SK-N-SH (cell line): ENCODE measurements around the gene NFXL1. TPM values are rescaled to one million over a fixed set of nuclear protein-coding genes. Genes with fewer than 3 reads are reported as not detected.

ENCODE experiments used
- CTCF ChIA-PET: fragments of 300-600, 350-600 bp; formaldehyde crosslinking; extraction: SDS; loops from one replicate; lab custom pipeline; 2021; lab: Yijun Ruan, JAX
- POLR2A ChIA-PET: fragments of 350-600 bp; sonication (Branson Sonifier 250); formaldehyde crosslinking; extraction: SDS; loops from one replicate; lab custom pipeline; 2020; ENCODE audit warnings: antibody characterized with exemption, inconsistent platforms; lab: Yijun Ruan, JAX
- DNase-seq: peaks from one replicate; pipeline ENCODE4 v3.0.0; 2012
- H2AFZ ChIP-seq: fragments of 200-600 bp; sonication (generic); 2 replicates; pipeline ENCODE4 v1.8.1; 2016; ENCODE audit warnings: antibody characterized with exemption, mild to moderate bottlenecking, low read depth
- H3F3A ChIP-seq: fragments of 200-600 bp; sonication (generic); replicated peaks from 2 replicates; pipeline ENCODE3; 2016; ENCODE audit warnings: antibody characterized with exemption, mild to moderate bottlenecking; ENCODE audit not compliant: insufficient read depth
- H3K27ac ChIP-seq, 2 experiments: fragments of 200-500 bp in 1 of 2; fragments of 200-600 bp in 1 of 2; sonication (Bioruptor generic) in 1 of 2; sonication (generic), shearing (Covaris generic) in 1 of 2; 2 replicates each; pipeline versions ENCODE4 v1.5.1 to v1.6.1; 2014 to 2016; ENCODE audit warnings: low read depth in 2 of 2, inconsistent platforms in 1 of 2, low read length in 1 of 2, mild to moderate bottlenecking in 1 of 2, mixed read lengths in 1 of 2
- H3K27me3 ChIP-seq: fragments of 200-600 bp; sonication (generic), shearing (Covaris generic); 2 replicates; pipeline ENCODE4 v1.6.1; 2016; ENCODE audit warnings: mixed run types; ENCODE audit not compliant: insufficient read depth
- H3K36me3 ChIP-seq, 2 experiments: fragments of 200-500 bp in 1 of 2; fragments of 200-600 bp in 1 of 2; sonication (Bioruptor generic) in 1 of 2; sonication (generic) in 1 of 2; replicated peaks in 1 of 2; 2 replicates each; pipeline versions ENCODE3 to v1.5.1; 2014 to 2016; ENCODE audit warnings: low read length in 1 of 2, mild to moderate bottlenecking in 1 of 2; ENCODE audit not compliant: insufficient read depth in 2 of 2, control insufficient read depth in 1 of 2
- H3K4me1 ChIP-seq, 2 experiments: fragments of 200-500 bp in 1 of 2; fragments of 200-600 bp in 1 of 2; sonication (Bioruptor generic) in 1 of 2; sonication (generic), shearing (Covaris generic) in 1 of 2; 2 replicates each; pipeline versions ENCODE4 v1.5.1 to v1.6.1; 2014 to 2016; ENCODE audit warnings: low read depth in 1 of 2, low read length in 1 of 2, mixed run types in 1 of 2; ENCODE audit not compliant: insufficient read depth in 2 of 2, control insufficient read depth in 1 of 2
- H3K4me2 ChIP-seq: fragments of 200-600 bp; sonication (generic), shearing (Covaris generic); 2 replicates; pipeline ENCODE4 v1.6.1; 2017; ENCODE audit warnings: mixed run types
- H3K4me3 ChIP-seq, 2 experiments: fragments of 200-500 bp in 1 of 2; fragments of 200-600 bp in 1 of 2; sonication (Bioruptor generic) in 1 of 2; sonication (generic), shearing (Covaris generic) in 1 of 2; 2 replicates each; pipeline versions ENCODE4 v1.5.1 to v1.8.1; 2014 to 2016; ENCODE audit warnings: low read depth in 2 of 2, inconsistent platforms in 1 of 2, low read length in 1 of 2, mild to moderate bottlenecking in 1 of 2, mixed read lengths in 1 of 2, moderate library complexity in 1 of 2
- H3K79me2 ChIP-seq: fragments of 200-600 bp; sonication (generic); 2 replicates; pipeline ENCODE4 v1.8.1; 2017; ENCODE audit warnings: mild to moderate bottlenecking; ENCODE audit not compliant: insufficient read depth
- H3K9ac ChIP-seq: fragments of 200-600 bp; sonication (generic); 2 replicates; pipeline ENCODE4 v1.6.1; 2017; ENCODE audit warnings: mixed run types
- H3K9me2 ChIP-seq: fragments of 200-600 bp; sonication (generic); 2 replicates; pipeline ENCODE4 v1.6.1; 2017; ENCODE audit warnings: mixed run types
- H3K9me3 ChIP-seq: fragments of 200-600 bp; sonication (generic); 2 replicates; pipeline ENCODE4 v1.6.1; 2017; ENCODE audit warnings: mixed run types, mild to moderate bottlenecking, moderate library complexity
- H4K20me1 ChIP-seq: fragments of 200-600 bp; sonication (generic); 2 replicates; pipeline ENCODE4 v1.6.1; 2017; ENCODE audit warnings: mild to moderate bottlenecking, mixed run types; ENCODE audit not compliant: insufficient read depth
- GATA2 ChIP-seq: sonication (generic); formaldehyde crosslinking; IDR thresholded peaks from 2 replicates; pipeline ENCODE4 v1.5.0; 2020; ENCODE audit warnings: mild to moderate bottlenecking, missing genetic modification reagents
- JUND ChIP-seq: IDR thresholded peaks from 2 replicates; pipeline ENCODE4 v1.4.0; 2012
- MEF2A ChIP-seq: IDR thresholded peaks from 2 replicates; pipeline ENCODE4 v1.4.0; 2012; ENCODE audit warnings: low read depth, borderline replicate concordance
- POLR2AphosphoS5 ChIP-seq: IDR thresholded peaks from 2 replicates; pipeline ENCODE4 v1.6.1; 2012; ENCODE audit warnings: low read depth, low read length
- RXRA ChIP-seq: IDR thresholded peaks from 2 replicates; pipeline ENCODE4 v1.4.0; 2012; ENCODE audit warnings: low read depth, mild to moderate bottlenecking, borderline replicate concordance
- TAF1 ChIP-seq: IDR thresholded peaks from 2 replicates; pipeline ENCODE4 v1.6.1; 2012; ENCODE audit warnings: low read depth, mild to moderate bottlenecking, low read length, moderate library complexity, borderline replicate concordance
- TCF12 ChIP-seq: IDR thresholded peaks from 2 replicates; pipeline ENCODE4 v1.4.0; 2012
- USF2 ChIP-seq: fragments of 150-350 bp; IDR thresholded peaks from 2 replicates; pipeline ENCODE4 v1.6.1; 2017; ENCODE audit warnings: antibody characterized with exemption, low read length, low read depth, borderline replicate concordance
- YY1 ChIP-seq: IDR thresholded peaks from 2 replicates; pipeline ENCODE4 v1.4.0; 2012; ENCODE audit warnings: low read depth, mild to moderate bottlenecking
- WGBS: methylation state at CpG from one replicate; pipeline ENCODE4 v1.1.6; 2017; ENCODE audit warnings: low lambda C conversion rate; 5-methylcytosine and 5-hydroxymethylcytosine counted together
- polyA plus RNA-seq, 3 experiments: library from polyadenylated mRNA; depleted of rRNA; stranded (reverse); fragments of >200 nt; gene quantifications; 2 replicates each; pipeline ENCODE4 v1.2.3, GENCODE V29; 2012
- TF ChIP-seq, protein P1 (sequence below): IDR thresholded peaks from 2 replicates; pipeline ENCODE4 v1.4.0; 2012; ENCODE audit warnings: low read depth, borderline replicate concordance
- TF ChIP-seq, protein P2 (sequence below): IDR thresholded peaks from 2 replicates; pipeline ENCODE4 v1.6.1; 2012; ENCODE audit warnings: mild to moderate bottlenecking, low read depth, low read length, moderate library complexity
- TF ChIP-seq, protein P3 (sequence below): IDR thresholded peaks from 2 replicates; pipeline ENCODE4 v1.4.0; 2012; ENCODE audit warnings: low read depth, borderline replicate concordance

NFXL1 gene
- polyA plus RNA-seq, 1 of the 3 experiments (the other 2 are of a cell fraction): 9.0 TPM

DNA sequence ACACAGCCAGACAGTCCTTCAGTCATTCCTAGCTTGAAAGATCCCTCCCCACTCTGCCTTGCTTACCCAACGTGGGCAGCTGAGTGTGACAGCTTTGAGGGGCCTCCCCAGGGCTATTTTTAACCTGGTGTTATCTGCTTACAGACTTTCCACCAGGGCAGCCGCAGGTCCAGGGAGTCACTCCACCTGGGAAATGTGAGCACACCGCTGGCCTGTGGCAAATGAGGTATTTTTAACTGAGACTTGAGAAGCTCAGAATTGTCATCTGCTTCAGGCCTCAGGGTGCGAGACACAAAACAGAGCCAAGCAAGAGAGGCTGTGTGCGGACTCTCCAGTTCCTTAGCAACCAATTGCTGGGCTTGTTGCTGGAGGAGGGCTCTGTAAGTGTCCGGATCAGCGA is 89.5 kb downstream of the NFXL1 start:
- H3K9me2 ChIP-seq: no peaks in the 10 kb centered on the region
- no peak overlapping the region for H3K9ac ChIP-seq
- DNase-seq: peak; percentile 38
- TF ChIP-seq TCF12 (no peak), USF2 (no peak), YY1 (no peak), TAF1 (no peak), JUND (no peak), POLR2AphosphoS5 (no peak), RXRA (no peak), GATA2 (CRISPR knock-in tag) (no peak), MEF2A (no peak)
- TF ChIP-seq, protein P1, sequence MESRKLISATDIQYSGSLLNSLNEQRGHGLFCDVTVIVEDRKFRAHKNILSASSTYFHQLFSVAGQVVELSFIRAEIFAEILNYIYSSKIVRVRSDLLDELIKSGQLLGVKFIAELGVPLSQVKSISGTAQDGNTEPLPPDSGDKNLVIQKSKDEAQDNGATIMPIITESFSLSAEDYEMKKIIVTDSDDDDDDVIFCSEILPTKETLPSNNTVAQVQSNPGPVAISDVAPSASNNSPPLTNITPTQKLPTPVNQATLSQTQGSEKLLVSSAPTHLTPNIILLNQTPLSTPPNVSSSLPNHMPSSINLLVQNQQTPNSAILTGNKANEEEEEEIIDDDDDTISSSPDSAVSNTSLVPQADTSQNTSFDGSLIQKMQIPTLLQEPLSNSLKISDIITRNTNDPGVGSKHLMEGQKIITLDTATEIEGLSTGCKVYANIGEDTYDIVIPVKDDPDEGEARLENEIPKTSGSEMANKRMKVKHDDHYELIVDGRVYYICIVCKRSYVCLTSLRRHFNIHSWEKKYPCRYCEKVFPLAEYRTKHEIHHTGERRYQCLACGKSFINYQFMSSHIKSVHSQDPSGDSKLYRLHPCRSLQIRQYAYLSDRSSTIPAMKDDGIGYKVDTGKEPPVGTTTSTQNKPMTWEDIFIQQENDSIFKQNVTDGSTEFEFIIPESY: no peak
- TF ChIP-seq, protein P2, sequence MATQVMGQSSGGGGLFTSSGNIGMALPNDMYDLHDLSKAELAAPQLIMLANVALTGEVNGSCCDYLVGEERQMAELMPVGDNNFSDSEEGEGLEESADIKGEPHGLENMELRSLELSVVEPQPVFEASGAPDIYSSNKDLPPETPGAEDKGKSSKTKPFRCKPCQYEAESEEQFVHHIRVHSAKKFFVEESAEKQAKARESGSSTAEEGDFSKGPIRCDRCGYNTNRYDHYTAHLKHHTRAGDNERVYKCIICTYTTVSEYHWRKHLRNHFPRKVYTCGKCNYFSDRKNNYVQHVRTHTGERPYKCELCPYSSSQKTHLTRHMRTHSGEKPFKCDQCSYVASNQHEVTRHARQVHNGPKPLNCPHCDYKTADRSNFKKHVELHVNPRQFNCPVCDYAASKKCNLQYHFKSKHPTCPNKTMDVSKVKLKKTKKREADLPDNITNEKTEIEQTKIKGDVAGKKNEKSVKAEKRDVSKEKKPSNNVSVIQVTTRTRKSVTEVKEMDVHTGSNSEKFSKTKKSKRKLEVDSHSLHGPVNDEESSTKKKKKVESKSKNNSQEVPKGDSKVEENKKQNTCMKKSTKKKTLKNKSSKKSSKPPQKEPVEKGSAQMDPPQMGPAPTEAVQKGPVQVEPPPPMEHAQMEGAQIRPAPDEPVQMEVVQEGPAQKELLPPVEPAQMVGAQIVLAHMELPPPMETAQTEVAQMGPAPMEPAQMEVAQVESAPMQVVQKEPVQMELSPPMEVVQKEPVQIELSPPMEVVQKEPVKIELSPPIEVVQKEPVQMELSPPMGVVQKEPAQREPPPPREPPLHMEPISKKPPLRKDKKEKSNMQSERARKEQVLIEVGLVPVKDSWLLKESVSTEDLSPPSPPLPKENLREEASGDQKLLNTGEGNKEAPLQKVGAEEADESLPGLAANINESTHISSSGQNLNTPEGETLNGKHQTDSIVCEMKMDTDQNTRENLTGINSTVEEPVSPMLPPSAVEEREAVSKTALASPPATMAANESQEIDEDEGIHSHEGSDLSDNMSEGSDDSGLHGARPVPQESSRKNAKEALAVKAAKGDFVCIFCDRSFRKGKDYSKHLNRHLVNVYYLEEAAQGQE: no peak
- TF ChIP-seq, protein P3, sequence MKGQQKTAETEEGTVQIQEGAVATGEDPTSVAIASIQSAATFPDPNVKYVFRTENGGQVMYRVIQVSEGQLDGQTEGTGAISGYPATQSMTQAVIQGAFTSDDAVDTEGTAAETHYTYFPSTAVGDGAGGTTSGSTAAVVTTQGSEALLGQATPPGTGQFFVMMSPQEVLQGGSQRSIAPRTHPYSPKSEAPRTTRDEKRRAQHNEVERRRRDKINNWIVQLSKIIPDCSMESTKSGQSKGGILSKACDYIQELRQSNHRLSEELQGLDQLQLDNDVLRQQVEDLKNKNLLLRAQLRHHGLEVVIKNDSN: no peak
- H3F3A ChIP-seq: no peaks in the 10 kb centered on the region
- H4K20me1 ChIP-seq: no peaks in the 10 kb centered on the region
- no peaks in the 10 kb centered on the region for H3K27me3 ChIP-seq
- no peaks in the 10 kb centered on the region for H3K36me3 ChIP-seq
- ChIA-PET CTCF (interaction anchor here (0.9 to 4.5 kb wide), 3 partner anchors 12 to 121 kb away, joined by 4 to 23 read pairs (median 9); partner anchors contain the start of gene CORIN), POLR2A (no interaction called here)
- no peak overlapping the region for H2AFZ ChIP-seq
- H3K4me3 ChIP-seq: no peak overlapping the region
- no peaks in the 10 kb centered on the region for H3K9me3 ChIP-seq
- H3K4me2 ChIP-seq: no peak overlapping the region
- peaks cover 0 to 9% of the 10 kb centered on the region in 2 experiments; a peak in 1 of 4 replicates for H3K4me1 ChIP-seq
- WGBS: 73% methylated on average over 6 of the region's 7 CpGs
- H3K27ac ChIP-seq: peak overlapping the region in 1 of 2 experiments; percentile 7; a peak in 1 of 4 replicates
- H3K79me2 ChIP-seq: no peaks in the 10 kb centered on the region
